CD4-positive, alpha-beta T cell (primary cell): Measurements from ENCODE around the gene NOXA1. TPM values are rescaled to one million over a fixed set of nuclear protein-coding genes. Genes with fewer than 3 reads are reported as not detected.

ENCODE experiments used
- ATAC-seq: fragments of 200-7000 bp; cut with Tn5 transposase; one replicate; pipeline ENCODE4 v1.10.0; 2022; ENCODE audit warnings: mild to moderate bottlenecking; ENCODE audit not compliant: poor library complexity
- CTCF ChIA-PET: fragments of 350-600 bp; sonication (Branson Sonifier 250); formaldehyde crosslinking; loops from one replicate; lab custom pipeline; 2021; ENCODE audit warnings: antibody characterized with exemption, inconsistent platforms; lab: Charles Lee
- POLR2A ChIA-PET: fragments of 350-600 bp; sonication (Branson Sonifier 250); formaldehyde crosslinking; loops from one replicate; lab custom pipeline; 2021; ENCODE audit warnings: antibody characterized with exemption, inconsistent platforms; lab: Charles Lee
- DNase-seq, 14 experiments: peaks; one replicate each; pipeline ENCODE4 v3.0.0-alpha.2; 2013 to 2020; ENCODE audit warnings: mixed read lengths in 2 of 14
- H3K27ac ChIP-seq, 2 donors: one replicate each; pipeline versions ENCODE4 v1.5.1 to v1.7.0; 2013; ENCODE audit warnings: low read length in 2 of 2, low read depth in 1 of 2, mild to moderate bottlenecking in 1 of 2
- H3K27me3 ChIP-seq, 2 experiments: 1 replicate in 1 of 2; 2 replicates in 1 of 2; pipeline versions ENCODE4 v1.6.1 to v1.7.0; 2013; ENCODE audit warnings: low read length in 2 of 2, control low read depth in 1 of 2, mild to moderate bottlenecking in 1 of 2, moderate library complexity in 1 of 2; ENCODE audit not compliant: insufficient read depth in 2 of 2, control insufficient read depth in 1 of 2
- H3K36me3 ChIP-seq: one replicate; pipeline ENCODE4 v1.6.1; 2013; ENCODE audit warnings: low read length, control low read depth; ENCODE audit not compliant: insufficient read depth
- H3K4me1 ChIP-seq: one replicate; pipeline ENCODE4 v1.6.1; 2013; ENCODE audit warnings: low read length, control low read depth; ENCODE audit not compliant: insufficient read depth
- H3K4me3 ChIP-seq: one replicate; pipeline ENCODE4 v1.5.1; 2013; ENCODE audit warnings: mild to moderate bottlenecking, low read length, moderate library complexity
- H3K9me3 ChIP-seq, 2 experiments: 1 replicate in 1 of 2; 2 replicates in 1 of 2; pipeline versions ENCODE4 v1.6.1 to v1.7.0; 2013; ENCODE audit warnings: low read length in 2 of 2, mild to moderate bottlenecking in 2 of 2, control low read depth in 1 of 2, moderate library complexity in 1 of 2; ENCODE audit not compliant: control insufficient read depth in 1 of 2, insufficient read depth in 1 of 2
- H3K27ac Mint-ChIP-seq: one replicate; pipeline ENCODE4 v1.8.0; 2020; ENCODE audit warnings: mixed read lengths
- H3K27me3 Mint-ChIP-seq: one replicate; pipeline ENCODE4 v1.8.0; 2021; ENCODE audit warnings: mixed read lengths
- H3K36me3 Mint-ChIP-seq: one replicate; pipeline ENCODE4 v1.8.0; 2021; ENCODE audit warnings: low read depth, mixed read lengths
- H3K4me1 Mint-ChIP-seq: one replicate; pipeline ENCODE4 v1.8.0; 2021; ENCODE audit warnings: low read depth, mixed read lengths
- H3K4me3 Mint-ChIP-seq: one replicate; pipeline ENCODE4 v1.8.0; 2020; ENCODE audit warnings: mild to moderate bottlenecking, mixed read lengths
- H3K9me3 Mint-ChIP-seq: one replicate; pipeline ENCODE4 v1.8.0; 2020; ENCODE audit warnings: mixed read lengths
- CTCF ChIP-seq: fragments of 200-600 bp; IDR thresholded peaks from one replicate; pipeline ENCODE4 v1.8.0; 2022; ENCODE audit warnings: antibody characterized with exemption, mild to moderate bottlenecking
- intact Hi-C, 2 experiments: fragments of 100-400 bp; cut with DNase I in 1 of 2; cut with micrococcal nuclease in 1 of 2; formaldehyde crosslinking; loops; one replicate each; pipeline versions ENCODE4 v1.15.1 to v1.9.0; 2023 to 2025; cut with DNase I, micrococcal nuclease
- total RNA-seq, 174 experiments: library from RNA in 2 of 174; stranded (reverse) in 2 of 174; gene quantifications; one replicate each; pipeline ENCODE4 v1.2.3 and lab custom pipeline; 2021 to 2026

NOXA1 gene
- total RNA-seq, 2 experiments from 2014 or later = 6.7 to 7.7 TPM

GRCh38 chr9:137432687-137433348 is 9.6 kb downstream of the NOXA1 start:
- no peak overlapping the region for H3K4me3 ChIP-seq
- ATAC-seq (no peak), DNase-seq (no peak)
- H3K9me3 ChIP-seq = no peaks in the 10 kb centered on the region
- no peaks in the 10 kb centered on the region for H3K36me3 ChIP-seq
- no peaks in the 10 kb centered on the region for H3K9me3 Mint-ChIP-seq
- no peaks in the 10 kb centered on the region for H3K4me1 Mint-ChIP-seq
- no peak for TF ChIP-seq CTCF
- no peaks in the 10 kb centered on the region for H3K4me1 ChIP-seq
- H3K27ac ChIP-seq = no peak overlapping the region
- intact Hi-C loops = no loop called here
- H3K36me3 Mint-ChIP-seq = no peaks in the 10 kb centered on the region
- POLR2A ChIA-PET = no interaction called here
- H3K27me3 Mint-ChIP-seq = no peaks in the 10 kb centered on the region
- CTCF ChIA-PET = no interaction called here
- H3K4me3 Mint-ChIP-seq = no peak overlapping the region
- H3K27me3 ChIP-seq = no peaks in the 10 kb centered on the region
- no peak overlapping the region for H3K27ac Mint-ChIP-seq

- TF ChIP-seq CTCF = no peak
- DNase-seq = no peak
- Histone ChIP-seq H3K36me3 (no peaks in the 10 kb centered on the region), H3K9me3 (no peaks in the 10 kb centered on the region), H3K4me3 (no peak overlapping the region), H3K27me3 (no peaks in the 10 kb centered on the region), H3K27ac (no peak overlapping the region), H3K4me1 (no peaks in the 10 kb centered on the region)
- H3K36me3 Mint-ChIP-seq = no peaks in the 10 kb centered on the region
- no peak overlapping the region for H3K27ac Mint-ChIP-seq
- ChIA-PET CTCF (no interaction called here), POLR2A (no interaction called here)
- no peak overlapping the region for H3K4me3 Mint-ChIP-seq
- intact Hi-C loops = no loop called here
- H3K27me3 Mint-ChIP-seq = no peaks in the 10 kb centered on the region
- no peak for ATAC-seq
- H3K4me1 Mint-ChIP-seq = no peaks in the 10 kb centered on the region
- no peaks in the 10 kb centered on the region for H3K9me3 Mint-ChIP-seq
Measured at GRCh38 chr9:137433349-137433915, 10.2 kb downstream of the NOXA1 start.

DNA sequence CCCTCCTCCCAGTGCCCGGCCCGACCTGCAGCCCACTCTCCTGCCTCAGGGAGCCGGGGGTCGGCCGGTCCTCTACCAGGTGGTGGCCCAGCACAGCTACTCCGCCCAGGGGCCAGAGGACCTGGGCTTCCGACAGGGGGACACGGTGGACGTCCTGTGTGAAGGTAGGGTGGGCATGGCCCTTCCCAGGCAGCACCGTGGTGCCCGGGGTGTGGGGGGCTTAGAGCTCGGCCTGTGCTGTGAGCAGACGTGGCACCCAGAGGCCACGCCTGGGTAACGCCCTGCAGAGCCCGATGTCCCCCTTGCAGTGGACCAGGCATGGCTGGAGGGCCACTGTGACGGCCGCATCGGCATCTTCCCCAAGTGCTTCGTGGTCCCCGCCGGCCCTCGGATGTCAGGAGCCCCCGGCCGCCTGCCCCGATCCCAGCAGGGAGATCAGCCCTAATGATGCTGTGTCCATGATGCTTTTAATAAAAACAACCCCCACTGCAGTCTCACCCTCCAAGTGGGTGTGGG is 10.8 kb downstream of the NOXA1 start:
- Mint-ChIP-seq H3K9me3 (no peaks in the 10 kb centered on the region), H3K4me1 (no peaks in the 10 kb centered on the region), H3K36me3 (no peaks in the 10 kb centered on the region), H3K4me3 (no peak overlapping the region), H3K27ac (no peak overlapping the region), H3K27me3 (no peaks in the 10 kb centered on the region)
- Histone ChIP-seq H3K27me3 (no peaks in the 10 kb centered on the region), H3K4me1 (no peaks in the 10 kb centered on the region), H3K27ac (no peak overlapping the region), H3K4me3 (no peak overlapping the region), H3K36me3 (no peaks in the 10 kb centered on the region), H3K9me3 (no peaks in the 10 kb centered on the region)
- DNase-seq (no peak), ATAC-seq (no peak)
- POLR2A ChIA-PET = interaction anchor here (1.3 kb wide), 1 partner anchor 11 kb away, joined by 3 read pairs; the partner anchor contains the start of genes EXD3 and NOXA1
- CTCF ChIA-PET = no interaction called here
- TF ChIP-seq CTCF = no peak
- intact Hi-C loops = no loop called here
